Activated CD4-positive, CD25-positive, alpha-beta regulatory T cell treated with anti-CD3 and anti-CD28 coated beads, Interleukin-2, amount 50 U/mL, for 16 hours (primary cell): ENCODE results near the gene TLCD3B.
A peak's percentile ranks its signal among the peaks of the same experiment; 100 is the strongest.

Experiments
- DNase-seq: peaks from one replicate; pipeline ENCODE4 v3.0.0-alpha.2; 2020; ENCODE audit warnings: low read depth, low spot score

The TLCD3B gene

GRCh38 chr16:30030841-30031413 is at the start of gene TLCD3B:
Gene TLCD3B (minus strand): TSS chr16:30031271. CDS start chr16:30030527, 744 bp downstream.
- no peak for DNase-seq

GRCh38 chr16:30079480-30079879 is 48.4 kb upstream of the TLCD3B start:
- DNase-seq, result no peak

GRCh38 chr16:30078744-30079143 is 47.7 kb upstream of the TLCD3B start:
- no peak for DNase-seq

- no peak for DNase-seq
Observed at GRCh38 chr16:30077656-30078055, 46.6 kb upstream of the TLCD3B start.

- DNase-seq, result no peak
Observed at GRCh38 chr16:30076276-30076791, 45.3 kb upstream of the TLCD3B start.

- DNase-seq, result peak; percentile 78
Observed at GRCh38 chr16:30075503-30076275, 44.6 kb upstream of the TLCD3B start, which contains the start of gene PPP4C. Gene PPP4C (plus strand): TSS chr16:30075994. CDS start chr16:30076378, 384 bp downstream.

GRCh38 chr16:30070490-30070889 is 39.4 kb upstream of the TLCD3B start:
- DNase-seq, result no peak

- DNase-seq, result no peak
Observed at GRCh38 chr16:30069611-30070462, 38.8 kb upstream of the TLCD3B start.

- no peak for DNase-seq
Observed at GRCh38 chr16:30068750-30069610, 37.9 kb upstream of the TLCD3B start.

- DNase-seq, result no peak
Observed at GRCh38 chr16:30068333-30068732, 37.3 kb upstream of the TLCD3B start.

GRCh38 chr16:30067584-30067916 is 36.5 kb upstream of the TLCD3B start:
- DNase-seq, result no peak

- no peak for DNase-seq
Observed at GRCh38 chr16:30066761-30067583, 35.9 kb upstream of the TLCD3B start.

- DNase-seq, result no peak
Observed at GRCh38 chr16:30065943-30066760, 35.1 kb upstream of the TLCD3B start.

- DNase-seq, result peak; percentile 89
Observed at GRCh38 chr16:30065102-30065942, 34.3 kb upstream of the TLCD3B start, which contains the start of gene ALDOA. Gene ALDOA (plus strand): TSS chr16:30065760. CDS start chr16:30066898, 1,138 bp downstream.

- DNase-seq, result no peak
Observed at GRCh38 chr16:30064729-30065101, 33.6 kb upstream of the TLCD3B start.

GRCh38 chr16:30063893-30064728 is 33.0 kb upstream of the TLCD3B start:
- peak; percentile 45 for DNase-seq

- DNase-seq, result no peak
Observed at GRCh38 chr16:30063278-30063892, 32.3 kb upstream of the TLCD3B start.
